Glomerular visceral epithelial cell (primary cell): ENCODE results near the gene RPL37.
"Not testable (repeated sequence)": the region's sequence is repeated elsewhere in the genome, so short reads cannot be mapped to it uniquely, and the experiment has no call there.

Experiments used
- DNase-seq: peaks from one replicate; pipeline ENCODE4 v3.0.0-alpha.2; 2016; ENCODE audit errors: extremely low spot score

RPL37 gene

DNA sequence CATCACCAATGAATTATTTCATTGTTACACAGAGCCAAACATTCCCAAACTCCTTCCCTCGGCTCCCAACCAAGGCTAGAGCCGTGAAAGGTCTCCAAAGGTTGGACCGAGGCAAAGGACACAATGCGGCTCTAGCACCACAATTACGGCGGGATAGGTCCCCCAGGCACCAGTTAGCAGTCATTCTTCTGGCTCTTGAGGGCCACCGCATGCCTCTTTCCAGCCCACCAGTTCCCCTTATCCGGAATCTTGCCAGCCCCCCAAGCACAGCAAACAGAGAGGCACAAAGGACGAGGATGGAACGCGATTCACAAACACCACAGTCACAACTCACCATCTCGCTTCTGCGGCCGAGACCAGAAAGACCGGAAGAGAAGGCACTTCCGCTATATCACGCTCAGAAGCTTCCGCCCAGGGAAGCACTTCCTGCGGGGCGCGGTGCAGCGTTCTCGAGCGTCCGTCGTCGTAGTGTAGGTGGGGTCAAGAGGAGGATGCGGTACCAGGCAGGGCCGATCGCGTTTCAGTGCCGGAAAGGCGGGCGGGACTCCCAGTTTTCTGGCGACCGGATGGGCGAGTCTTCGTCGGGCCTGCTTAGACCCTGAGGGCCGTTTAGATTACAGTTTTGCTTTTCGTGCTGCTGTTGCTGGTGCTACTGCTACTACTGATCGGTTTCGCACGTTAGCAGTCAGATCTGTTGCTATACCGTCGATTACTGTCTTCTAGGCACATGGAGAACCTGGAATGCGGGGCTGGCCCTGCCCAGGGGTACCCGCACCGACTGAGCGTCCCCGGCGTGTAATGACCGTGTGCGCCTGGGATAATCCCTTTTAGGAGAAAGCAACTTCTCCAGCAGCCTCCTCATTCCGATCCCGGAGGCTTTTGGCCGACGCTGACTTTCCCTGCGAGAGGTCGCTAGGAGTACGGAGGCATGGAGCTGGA is at the start of gene RPL37:
TSS of gene RPL37 (minus strand) at position 374 of the 939 bp plus-strand sequence. CDS start at position 337, 37 bp downstream.
- DNase-seq, result peak; percentile 98

DNA sequence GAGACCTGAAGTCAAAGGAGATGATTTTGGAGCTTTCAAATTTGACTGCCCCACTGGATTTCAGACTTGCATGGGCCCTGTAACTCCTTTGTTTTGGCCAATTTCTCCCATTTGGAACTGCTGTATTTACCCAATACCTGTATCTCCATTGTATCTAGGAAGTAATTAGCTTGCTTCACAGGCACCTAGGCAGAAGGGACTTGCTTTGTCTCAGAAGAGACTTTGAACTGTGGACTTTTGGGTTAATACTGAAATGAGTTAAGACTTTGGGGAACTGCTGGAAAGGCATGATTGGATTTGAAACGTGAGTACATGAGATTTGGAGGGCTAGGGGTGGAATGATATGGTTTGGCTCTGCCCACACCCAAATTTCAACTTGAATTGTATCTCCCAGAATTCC is 48.0 kb upstream of the RPL37 start:
- DNase-seq, result not testable (repeated sequence)

DNA sequence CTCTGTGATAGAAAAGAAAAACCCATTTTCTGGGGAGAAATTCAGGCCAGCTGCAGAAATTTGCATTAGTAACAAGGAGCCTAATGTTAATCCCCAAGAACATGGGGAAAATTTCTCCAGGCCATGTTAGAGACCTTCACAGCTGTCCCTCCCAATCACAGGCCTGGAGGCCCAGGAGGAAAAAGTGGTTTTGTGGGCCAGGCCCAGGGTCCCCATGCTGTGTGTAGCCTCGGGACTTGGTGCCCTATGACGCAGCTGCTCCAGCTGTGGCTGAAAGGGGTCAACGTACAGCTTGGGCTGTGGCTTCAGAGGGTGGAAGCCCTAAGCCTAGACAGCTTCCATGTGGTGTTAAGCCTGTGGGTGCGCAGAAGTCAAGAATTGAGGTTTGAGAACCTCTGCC is 47.3 kb upstream of the RPL37 start:
- DNase-seq, result no peak

DNA sequence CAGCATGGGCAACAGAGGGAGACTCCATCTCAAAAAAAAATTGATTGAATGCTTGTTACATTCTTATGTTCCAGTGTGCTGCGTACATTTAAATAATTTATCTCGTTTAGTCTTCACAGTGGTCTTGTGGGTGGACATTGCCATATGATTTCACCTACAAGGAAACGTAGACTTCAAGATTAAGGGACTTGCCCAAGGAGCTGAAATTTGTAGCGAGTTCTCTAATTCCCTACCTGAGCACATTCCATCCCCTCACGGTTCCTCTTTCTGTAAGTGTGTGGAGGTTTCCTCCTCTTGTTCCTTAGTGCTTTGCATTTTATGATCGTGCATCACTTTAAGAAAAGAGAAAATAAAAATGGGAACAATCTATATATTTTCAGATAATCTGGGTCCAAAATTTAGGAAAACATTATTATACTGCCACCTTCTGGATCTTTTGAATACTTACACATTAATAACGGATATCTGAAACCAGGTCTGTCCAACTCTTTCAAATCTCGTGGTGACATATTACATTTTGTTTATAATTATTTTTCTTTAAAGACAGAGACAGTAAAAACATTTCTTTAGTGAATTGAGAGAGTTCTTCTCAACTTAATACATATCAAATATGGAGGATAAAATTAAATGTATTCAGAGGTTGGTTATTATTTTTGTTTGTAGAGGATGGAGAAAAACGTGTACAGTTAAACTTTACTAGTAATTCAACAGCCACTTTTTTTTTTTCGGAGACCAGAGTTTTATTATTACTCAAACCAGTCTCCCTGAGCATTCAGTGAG is 44.3 kb upstream of the RPL37 start:
- peak; percentile 25 for DNase-seq

DNA sequence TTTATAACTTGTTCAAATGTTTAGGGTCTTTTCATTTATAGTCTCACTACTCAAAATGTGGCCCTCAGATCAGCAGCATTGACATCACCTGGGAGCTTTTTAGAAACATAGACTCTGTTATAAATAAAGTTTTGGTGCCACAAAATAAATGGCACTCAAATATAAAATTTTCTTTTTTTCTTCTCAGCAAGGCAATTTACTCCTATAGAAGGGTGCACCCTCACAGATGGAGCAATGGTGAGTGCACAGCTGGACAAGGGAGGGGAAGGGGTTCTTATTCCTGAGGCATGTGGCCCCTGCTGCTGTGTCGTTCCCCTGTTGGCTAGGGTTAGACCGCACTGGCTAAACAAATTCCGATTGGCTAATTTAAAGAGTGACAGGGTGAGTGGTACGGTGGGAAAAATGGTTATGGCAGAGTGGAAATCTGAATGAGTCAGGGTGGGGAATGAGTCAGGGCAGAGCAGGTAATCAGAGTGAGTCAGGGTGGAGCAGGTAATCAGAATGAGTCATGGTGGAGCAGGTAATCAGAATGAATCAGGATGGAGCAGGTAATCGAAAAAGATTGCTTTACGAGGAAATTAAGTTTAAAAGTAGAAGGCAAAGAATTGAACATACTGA is 42.5 kb upstream of the RPL37 start:
- DNase-seq, result no peak

DNA sequence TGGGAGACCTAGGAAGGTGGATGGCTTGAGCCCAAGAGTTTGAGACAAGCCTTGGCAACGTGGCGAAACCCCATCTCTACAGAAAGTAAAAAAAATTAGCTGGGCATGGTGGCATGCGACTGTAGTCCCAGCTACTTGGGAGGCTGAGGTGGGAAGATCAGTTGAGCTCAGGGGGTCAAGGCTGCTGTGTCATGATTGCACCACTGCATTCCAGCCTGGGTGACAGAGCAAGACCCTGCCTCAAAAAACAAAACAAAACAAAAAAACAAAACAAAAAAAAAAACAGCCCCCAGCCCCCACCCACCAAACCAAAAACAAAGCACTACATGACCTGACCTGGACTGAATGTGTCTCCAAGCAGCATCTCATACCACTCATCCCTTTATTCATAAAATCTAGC is 40.9 kb upstream of the RPL37 start:
- no peak for DNase-seq

DNA sequence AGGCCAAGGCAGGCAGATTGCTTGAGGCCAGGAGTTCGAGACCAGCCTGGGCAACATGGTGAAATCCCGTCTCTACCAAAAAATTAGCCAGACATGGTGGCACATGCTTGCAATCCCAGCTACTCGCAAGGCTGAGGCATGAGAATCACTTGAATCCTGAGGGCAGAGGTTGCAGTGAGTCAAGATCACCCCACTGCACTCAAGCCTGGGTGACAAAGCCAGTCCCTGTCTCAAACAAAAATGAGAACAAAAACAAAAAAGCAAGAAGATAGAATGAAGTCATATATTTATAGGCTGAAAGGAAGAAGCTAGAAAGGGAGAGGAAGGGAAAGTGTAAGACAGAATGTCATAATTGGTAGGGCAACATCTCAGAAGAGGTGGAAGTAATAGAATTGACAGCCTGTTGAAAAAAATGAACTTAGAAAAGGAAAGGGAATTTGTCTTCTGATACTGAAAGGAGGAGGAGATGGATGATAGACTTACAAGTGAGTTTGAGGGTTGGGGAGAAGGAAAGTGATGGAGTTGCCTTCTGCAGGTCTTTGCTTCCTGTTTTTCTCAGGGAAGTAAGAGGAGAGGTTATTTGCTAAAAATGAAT is 38.4 kb upstream of the RPL37 start:
- no peak for DNase-seq

DNA sequence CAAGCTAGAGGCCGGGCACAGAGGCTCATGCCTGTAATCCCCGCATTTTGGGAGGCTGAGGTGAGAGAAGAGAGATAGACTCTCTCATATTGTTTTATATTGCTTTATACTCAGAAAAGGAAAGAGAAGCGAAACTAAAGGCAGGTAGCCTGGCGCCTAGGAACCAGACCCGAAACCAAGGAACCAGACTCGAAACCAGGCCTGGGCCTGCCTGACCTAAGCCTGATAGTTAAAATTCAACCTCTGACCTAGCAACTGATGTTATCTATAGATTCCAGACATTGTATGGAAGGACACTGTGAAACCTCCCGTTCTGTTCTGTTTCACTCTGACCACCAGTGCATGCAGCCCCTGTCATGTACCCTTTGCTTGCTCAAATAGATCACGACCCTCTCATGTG is 37.2 kb upstream of the RPL37 start:
- not testable (repeated sequence) for DNase-seq

DNA sequence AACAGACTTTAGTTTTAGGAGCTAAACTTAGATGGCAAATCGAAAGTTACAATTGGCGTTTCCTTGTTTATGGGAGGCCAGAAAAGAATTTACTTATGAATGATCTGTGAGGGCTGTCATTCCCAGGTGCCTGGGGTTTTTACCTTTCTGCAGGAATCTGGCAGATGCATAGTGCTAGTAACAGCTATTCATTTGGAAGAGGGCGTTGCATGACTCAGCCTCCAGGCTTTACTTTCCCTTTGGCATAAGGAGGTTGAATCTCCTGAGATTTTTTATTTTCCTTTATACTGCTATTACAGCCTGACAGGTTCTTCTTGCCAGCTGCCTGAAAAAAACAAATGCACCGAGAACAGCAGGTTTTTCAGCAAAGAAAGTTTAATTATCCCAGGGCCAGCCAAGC is 36.2 kb upstream of the RPL37 start:
- no peak for DNase-seq

DNA sequence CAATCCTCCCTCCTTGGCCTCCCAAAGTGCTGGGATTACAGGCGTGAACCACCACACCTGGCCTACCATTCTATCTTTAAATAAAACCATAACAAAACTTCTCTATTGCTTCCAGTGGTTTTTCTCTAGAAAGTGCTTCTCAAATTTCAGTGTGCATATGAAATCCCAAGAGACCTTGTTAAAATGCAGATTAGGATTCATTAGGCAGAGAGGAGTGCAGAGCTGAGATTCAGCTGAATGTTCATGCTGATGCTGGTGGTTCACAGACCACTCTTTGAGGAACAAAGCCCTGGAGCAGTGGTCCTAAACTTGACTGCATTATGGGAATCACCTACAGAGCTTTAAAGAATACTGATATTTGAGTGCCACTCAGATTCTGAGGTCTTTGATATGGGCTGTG is 34.4 kb upstream of the RPL37 start:
- DNase-seq, result no peak

DNA sequence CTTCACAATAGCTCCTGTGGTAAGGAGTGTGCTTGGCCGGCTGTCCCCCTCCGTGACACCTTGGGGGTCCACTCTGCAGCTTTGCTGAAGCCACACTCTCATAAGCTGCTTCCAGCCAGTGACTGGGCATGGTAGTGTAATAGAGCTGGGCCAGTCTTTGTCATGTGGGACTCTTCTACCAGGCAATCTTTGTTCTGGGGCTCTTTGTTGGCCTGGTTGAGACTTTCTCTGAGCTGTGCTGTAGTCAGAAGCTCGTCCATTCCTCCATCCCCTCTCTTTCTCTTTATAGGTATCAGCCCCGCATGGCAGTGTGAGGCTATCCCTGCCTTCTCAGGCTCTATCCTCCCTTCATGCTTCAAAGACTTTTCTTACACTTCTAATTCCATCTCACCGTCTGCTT is 31.8 kb upstream of the RPL37 start:
- no peak for DNase-seq

DNA sequence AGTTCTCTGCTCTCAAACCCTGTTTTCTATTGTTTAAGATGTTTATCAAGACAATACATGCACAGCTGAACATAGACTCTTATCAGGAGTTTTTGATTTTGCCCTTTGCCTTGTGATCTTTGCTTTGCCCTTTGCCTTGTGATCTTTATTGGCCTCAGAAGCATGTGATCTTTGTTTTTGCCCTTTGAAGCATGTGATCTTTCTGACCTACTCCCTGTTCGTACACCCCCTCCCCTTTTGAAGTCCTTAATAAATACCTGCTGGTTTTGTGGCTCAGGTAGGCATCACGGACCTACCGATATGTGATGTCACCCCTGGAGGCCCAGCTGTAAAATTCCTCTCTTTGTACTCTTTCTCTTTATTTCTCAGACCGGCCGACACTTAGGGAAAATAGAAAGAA is 30.0 kb upstream of the RPL37 start:
- DNase-seq, result not testable (repeated sequence)

DNA sequence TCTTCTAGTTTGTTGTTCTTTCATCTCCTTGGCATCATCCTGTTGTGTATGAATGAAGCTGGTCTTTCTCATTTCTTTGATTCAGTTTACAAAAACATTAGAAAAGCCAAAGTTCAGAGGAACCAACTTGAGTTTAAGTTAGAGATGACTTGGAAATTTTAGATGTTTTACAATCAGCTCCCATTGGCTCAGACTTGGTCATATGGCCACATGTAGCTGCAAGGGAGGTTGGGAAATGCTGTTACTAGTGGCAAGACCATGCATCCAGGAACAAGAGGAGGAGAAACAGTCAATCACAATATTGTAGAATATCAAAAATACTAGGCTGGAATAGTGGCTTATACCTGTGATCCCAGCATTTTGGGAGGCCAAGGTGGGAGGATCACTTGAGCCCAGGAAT is 25.7 kb upstream of the RPL37 start:
- no peak for DNase-seq

DNA sequence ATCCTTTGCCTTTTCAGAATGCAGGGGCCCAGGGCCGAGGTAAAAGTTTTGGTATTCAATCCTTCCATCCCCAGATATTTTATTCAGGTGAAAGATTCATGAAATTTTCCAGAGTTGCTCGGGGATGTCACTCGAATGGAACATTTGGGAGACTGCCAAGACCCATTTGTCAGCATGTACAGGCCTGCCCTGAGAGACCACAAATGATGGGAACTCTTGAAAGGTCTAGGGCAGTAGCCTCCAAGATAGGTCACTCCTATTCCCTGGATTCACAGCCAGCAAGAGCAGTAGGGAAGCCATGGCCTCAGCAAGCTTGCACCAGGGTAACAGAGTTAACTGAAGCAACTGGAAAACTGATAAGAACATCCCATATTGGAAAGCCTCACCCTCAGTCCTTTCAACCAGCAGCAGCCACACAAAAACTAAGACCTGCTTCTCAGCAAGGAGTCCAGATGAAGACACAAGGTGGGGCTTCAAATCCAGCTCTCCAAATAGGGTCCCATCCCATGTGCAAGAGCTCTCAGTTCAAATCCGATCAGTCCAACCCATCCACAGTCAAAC is 18.7 kb upstream of the RPL37 start:
- peak; percentile 64 for DNase-seq

DNA sequence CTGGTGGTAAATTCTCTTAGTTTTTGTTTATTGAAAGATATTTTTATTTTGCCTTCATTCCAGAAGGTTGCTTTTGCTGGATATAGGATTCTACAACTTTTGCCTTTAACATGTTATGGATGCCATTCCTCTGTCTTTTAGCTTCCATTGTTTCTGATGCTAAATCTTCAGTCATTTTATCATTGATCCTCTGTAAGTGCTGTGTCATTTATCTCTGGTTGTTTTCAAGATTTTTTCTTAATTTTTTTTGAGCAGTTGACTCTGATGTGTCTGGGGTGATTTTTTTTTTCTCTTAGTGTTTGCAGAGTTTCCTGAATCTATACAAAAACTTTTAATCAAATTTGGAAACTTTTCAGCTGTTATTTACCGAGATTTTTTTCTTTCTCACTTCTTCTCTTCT is 12.5 kb upstream of the RPL37 start:
- DNase-seq, result no peak

DNA sequence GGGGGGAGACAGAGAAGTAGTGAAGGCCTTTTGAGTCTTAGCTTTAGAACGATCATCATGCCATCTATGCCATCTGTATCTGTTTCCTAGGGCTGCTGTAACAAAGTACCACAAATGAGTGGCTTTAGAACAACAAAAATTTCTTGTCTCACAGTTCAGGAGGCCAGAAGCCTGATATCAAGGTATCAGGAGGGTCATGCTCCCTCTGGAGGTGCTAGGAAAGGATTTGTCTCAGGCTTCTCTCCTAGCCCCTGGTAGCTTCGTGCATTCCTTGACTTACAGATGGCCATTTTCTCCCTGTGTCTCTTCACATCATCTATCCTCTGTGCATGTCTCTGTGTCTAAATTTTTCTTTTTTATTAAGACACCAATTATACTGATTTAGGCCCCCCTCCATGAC is 11.3 kb upstream of the RPL37 start:
- no peak for DNase-seq

DNA sequence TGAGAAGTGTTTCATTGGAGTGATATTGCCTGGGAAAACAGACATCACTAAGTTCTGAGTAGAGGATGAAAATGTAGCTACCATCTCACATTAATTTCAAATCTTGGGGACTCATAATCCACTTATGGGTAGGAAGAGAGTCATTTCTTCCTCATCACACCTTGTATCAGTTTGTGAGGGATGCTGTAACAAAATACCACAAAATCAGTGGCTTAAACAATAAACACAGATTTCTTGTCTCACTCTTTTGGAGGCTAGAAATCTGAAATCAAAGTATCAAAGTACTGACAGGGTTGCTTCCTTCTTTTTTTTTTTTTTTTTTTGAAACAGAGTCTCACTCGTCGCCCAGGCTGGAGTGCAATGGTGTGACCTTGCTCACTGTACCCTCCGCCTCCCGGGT is 9.5 kb upstream of the RPL37 start:
- DNase-seq, result no peak

DNA sequence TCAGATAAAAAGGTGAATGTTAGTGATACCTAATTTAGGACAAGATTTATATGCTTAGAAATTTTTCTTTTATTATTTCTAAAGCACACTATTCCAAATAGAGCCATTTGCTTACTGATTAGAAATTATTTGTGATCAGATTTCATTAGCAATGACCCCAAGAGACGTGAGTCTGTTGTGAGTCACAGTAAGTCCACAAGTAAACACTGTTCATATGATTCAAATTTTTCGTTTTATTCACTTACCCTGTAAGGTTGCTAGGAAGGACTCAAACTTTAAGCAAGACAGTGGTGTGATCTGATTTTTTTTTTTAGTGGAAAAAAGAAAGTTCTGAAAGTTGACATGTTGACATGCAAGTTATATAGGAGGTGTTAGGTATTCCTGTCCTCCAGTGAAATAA is 7.3 kb upstream of the RPL37 start:
- no peak for DNase-seq

DNA sequence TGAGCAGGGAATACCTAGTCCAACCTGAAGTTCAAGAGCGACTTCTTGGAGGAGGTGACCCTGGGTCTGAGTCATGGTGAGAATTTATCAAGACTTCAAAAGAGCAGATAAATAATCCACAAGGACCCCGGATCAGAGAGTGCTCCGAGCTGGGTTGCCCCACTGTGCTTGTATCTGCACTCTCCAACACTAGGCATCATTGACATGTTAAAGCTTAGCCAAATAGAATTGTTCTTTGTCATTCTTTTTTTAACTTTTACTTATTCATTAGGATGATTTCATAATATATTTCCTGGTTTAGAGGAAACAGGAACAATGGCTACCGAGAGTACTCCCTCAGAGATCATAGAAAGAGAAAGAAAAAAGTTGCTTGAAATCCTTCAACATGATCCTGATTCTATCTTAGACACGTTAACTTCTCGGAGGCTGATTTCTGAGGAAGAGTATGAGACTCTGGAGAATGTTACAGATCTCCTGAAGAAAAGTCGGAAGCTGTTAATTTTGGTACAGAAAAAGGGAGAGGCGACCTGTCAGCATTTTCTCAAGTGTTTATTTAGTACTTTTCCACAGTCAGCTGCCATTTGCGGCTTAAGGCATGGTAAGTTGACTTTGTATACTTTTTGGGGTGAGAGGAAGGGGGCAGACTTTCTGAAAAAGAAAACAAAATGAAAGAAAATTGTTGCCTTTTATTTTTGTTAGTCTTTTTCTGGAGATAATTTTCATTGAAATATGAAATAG is 6.2 kb upstream of the RPL37 start, which contains the start of gene CARD6:
TSS of gene CARD6 (plus strand) at position 300 of the 738 bp plus-strand sequence. CDS start at position 316, 16 bp downstream.
- no peak for DNase-seq

DNA sequence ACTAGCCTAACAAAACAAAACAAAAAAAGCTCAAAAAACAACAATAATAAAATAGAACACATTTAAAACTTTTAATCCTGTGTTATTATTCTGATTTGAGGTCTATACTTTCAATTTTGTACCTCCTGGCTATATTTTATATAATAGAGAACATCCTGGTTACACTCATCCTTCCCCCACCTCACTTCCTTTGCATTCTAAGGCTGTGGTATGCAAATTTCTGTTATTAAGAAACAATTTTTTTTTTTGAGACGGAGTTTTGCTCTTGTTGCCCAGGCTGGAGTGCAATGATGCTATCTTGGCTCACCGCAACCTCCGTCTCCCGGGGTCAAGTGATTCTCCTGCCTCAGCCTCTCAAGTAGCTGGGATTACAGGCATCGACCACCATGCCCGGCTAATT is 3.1 kb upstream of the RPL37 start:
- DNase-seq, result no peak

DNA sequence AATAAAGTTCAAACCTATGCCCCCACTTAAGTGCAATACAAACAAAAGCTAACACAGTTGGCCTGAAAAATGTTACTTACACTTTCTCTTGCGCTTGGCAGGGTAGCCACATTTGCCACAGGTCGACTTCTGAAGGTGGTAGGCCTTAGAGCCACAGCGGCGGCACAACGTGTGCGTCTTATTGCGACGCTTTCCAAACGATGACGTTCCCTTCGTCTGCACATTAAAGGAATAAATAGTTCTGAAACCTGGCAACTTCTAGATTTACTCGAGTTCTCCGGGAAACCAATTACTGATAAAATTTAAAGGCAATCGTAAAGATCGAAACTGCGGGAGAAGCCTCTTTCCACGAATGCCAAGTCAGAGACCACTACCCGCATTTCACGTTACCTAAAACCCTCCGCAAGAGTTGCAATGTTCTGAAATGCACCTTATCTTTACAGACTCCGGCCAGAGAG is 602 bp downstream of the RPL37 start:
- DNase-seq, result no peak
